PFSK-1 (cell line): ENCODE data around the gene APBA2.

Experiments
- POLR2AphosphoS5 ChIP-seq: IDR thresholded peaks from 2 replicates; pipeline ENCODE4 v1.6.1; 2012; ENCODE audit warnings: low read depth, mild to moderate bottlenecking, control low read depth, low read length, moderate library complexity
- SIN3A ChIP-seq: IDR thresholded peaks from 2 replicates; pipeline ENCODE4 v1.6.1; 2012; ENCODE audit warnings: mild to moderate bottlenecking, low read length, moderate library complexity, borderline replicate concordance; ENCODE audit not compliant: insufficient read depth

- TF ChIP-seq POLR2AphosphoS5 (no peak), SIN3A (no peak)
Observed at GRCh38 chr15:29129221-29129620, 243.4 kb downstream of the APBA2 start.
